GM12873 (cell line): ENCODE data around the gene WNT4.

Experiments used
- CTCF ChIP-seq: IDR thresholded peaks from 2 replicates; pipeline ENCODE4 v1.5.1; 2012; ENCODE audit warnings: low read depth, mild to moderate bottlenecking, moderate library complexity, low read length, control low read depth; ENCODE audit not compliant: insufficient read depth; ENCODE audit errors: missing control alignments

The WNT4 gene

GRCh38 chr1:22074803-22075202 lies 68.1 kb downstream of the WNT4 start:
- TF ChIP-seq CTCF: no peak

GRCh38 chr1:22071511-22071910 lies 71.4 kb downstream of the WNT4 start:
- TF ChIP-seq CTCF: no peak
